NCI-H146 (cell line): ENCODE measurements around the gene LPIN1.

Experiments used
- DNase-seq: peaks from one replicate; lab custom pipeline; 2025; lab: John Stamatoyannopoulos, UW

Gene LPIN1

GRCh38 chr2:11764359-11764758 is 17.9 kb downstream of the LPIN1 start:
- peak; percentile 54 for DNase-seq

GRCh38 chr2:11764920-11765319 is 18.5 kb downstream of the LPIN1 start:
- no peak for DNase-seq

DNA sequence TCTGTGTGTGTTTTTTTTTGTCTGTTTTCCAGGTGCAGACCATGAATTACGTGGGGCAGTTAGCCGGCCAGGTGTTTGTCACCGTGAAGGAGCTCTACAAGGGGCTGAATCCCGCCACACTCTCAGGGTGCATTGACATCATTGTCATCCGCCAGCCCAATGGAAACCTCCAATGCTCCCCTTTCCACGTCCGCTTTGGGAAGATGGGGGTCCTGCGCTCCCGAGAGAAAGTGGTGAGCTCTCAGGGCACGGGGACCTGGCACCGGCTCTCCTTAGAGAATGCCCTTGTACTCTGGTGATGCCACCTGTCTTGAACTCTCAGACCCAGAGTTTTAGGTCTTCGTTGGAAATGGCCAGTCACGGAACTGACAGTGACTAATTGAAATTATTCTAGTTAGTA is 19.1 kb downstream of the LPIN1 start:
- DNase-seq, result no peak

DNA sequence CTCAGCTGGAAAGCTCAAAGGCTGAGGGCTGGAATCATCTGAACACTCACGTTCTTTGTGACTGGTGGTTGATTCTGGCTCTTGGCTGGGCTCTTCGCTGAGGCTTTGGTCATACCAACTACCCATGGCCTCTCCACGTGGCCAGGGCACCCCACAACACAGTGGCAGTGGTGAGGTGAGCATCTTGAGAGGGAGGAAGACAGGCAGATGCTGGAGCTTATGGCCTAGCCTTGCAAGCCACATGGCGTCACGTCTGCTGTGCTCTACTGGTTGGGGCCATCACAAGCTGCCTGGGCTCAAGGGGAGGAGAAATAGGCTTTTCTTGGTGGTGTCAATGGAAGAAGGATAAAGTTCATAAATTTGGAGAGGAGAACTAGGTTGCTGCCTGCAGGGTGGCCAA is 19.6 kb downstream of the LPIN1 start:
- DNase-seq, result no peak

- no peak for DNase-seq
These were observed 21.3 kb downstream of the LPIN1 start for GRCh38 chr2:11767779-11768178.

GRCh38 chr2:11768946-11769345 is 22.5 kb downstream of the LPIN1 start:
- DNase-seq, result no peak

DNA sequence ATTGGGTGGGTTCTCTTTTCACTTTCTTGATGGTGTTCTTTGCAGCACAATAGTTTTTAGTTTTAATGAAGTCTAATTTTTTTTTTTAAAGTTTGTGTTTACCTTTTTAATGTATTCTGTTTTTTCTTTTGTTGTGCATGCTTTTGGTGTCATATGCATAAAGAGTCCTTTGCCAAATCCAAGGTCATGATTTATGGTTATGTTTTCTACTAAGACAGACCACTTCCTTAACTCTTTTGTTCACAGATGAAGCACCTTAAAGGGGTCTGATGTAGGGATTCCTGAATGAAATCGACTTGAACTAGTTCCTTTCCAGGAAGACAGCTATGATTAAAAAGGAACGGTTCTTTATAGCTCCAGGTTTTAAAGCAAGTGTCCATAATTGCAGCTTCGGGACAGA is 23.1 kb downstream of the LPIN1 start:
- DNase-seq, result no peak

- no peak for DNase-seq
These were observed 24.2 kb downstream of the LPIN1 start for GRCh38 chr2:11770531-11771188.

DNA sequence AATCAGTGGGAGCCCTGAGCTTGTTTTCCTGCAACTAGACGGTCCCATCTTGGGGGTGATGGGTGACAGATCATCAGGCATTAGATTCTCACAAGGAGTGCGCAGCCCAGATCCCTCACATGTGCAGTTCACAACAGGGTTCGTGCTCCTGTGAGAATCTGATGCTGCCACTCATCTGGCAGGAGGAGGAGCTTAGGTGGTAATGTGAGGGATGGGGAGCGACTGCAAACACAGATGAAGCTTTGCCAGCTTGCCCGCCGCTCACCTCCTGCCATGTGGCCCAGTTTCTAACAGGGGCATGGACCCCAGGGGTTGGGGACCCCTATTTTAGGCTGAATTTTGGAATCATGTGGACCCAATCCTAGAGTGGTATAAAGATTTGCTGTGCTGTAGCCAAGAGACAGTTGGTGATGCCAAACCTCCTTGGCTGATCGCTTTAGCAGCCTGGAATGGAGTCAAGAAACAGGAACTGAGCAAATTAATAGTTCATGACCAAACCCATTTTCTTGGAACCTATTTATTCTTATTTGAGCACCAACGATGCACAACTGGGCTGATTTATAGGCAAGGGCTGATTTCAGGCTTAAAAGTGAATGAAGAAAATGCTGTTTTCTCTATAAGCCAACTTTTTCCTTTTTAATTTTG is 25.7 kb downstream of the LPIN1 start:
- no peak for DNase-seq

DNA sequence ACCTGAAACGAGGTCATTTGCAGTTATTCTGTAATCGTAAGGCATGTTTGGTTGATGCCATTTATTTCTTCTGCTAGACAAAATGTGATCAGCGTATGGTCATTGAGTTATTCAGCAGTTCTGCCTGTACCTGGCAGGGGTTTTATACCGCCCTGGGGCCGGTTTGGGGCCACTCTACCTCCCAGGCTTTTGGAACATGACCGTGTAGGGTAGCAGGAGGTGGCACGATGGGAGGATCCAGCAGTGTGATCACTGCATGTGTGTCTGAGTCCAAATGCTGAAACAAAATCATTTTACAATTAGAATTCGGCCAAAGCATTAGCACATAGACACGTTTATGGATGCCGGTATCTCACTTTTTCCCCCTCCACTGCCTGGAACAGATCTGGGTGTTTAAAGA is 26.7 kb downstream of the LPIN1 start:
- DNase-seq, result no peak

GRCh38 chr2:11773747-11774525 is 27.5 kb downstream of the LPIN1 start:
- DNase-seq, result no peak

GRCh38 chr2:11774600-11774999 is 28.2 kb downstream of the LPIN1 start:
- no peak for DNase-seq

- DNase-seq, result no peak
These were observed 29.0 kb downstream of the LPIN1 start for GRCh38 chr2:11775384-11775783.

GRCh38 chr2:11777066-11777782 is 30.8 kb downstream of the LPIN1 start:
- no peak for DNase-seq

DNA sequence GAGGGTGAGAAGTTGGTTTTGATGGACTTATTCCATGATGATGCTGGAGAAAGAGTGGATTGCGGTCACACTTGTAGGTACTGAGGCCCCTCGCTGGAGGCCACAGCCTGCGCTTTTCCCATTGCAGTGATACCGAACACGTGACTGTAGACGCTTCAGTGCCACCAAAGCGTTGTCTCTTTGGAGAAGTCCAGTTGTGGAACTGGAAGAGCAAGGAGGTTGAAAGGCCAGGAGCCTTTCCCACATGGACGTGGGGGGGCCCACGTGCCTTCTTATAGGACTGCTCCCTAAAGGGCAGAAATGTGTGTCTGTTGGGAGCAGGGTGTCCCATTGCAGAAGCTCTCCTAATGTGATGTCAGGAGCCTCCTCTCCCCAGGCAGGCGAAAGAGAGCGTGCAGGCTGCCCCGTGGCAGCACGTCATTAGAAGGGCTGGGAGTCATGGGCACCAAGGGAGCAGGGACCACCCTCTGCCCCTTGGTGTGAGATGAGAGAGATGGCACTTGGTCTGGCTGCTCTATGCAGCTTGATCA is 31.5 kb downstream of the LPIN1 start:
- no peak for DNase-seq

DNA sequence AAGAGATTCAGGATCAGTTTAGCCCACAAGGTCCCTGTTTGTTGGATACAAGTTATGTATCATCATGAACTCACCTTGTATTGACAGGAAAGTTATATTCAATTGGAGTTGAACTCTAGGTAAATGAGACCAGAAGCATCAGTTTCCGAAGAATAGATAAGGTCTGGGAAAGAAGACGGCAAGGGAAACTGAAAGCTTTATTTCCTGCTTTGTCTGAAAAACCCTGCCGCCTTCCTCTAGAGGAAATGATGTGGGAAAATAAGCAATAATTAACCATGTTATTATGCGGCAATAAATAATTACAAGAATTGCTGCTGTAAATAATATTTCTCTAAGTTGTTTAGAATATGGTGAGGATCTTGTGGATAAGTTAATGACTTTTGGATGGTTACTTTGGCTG is 32.0 kb downstream of the LPIN1 start:
- DNase-seq, result no peak

GRCh38 chr2:11778923-11779757 is 32.7 kb downstream of the LPIN1 start:
- peak; percentile 58 for DNase-seq

GRCh38 chr2:11781602-11782001 is 35.2 kb downstream of the LPIN1 start:
- no peak for DNase-seq

- DNase-seq, result no peak
These were observed 37.8 kb downstream of the LPIN1 start for GRCh38 chr2:11784280-11784679.

GRCh38 chr2:11784747-11785610 is 38.5 kb downstream of the LPIN1 start:
- no peak for DNase-seq

GRCh38 chr2:11785611-11785940 is 39.1 kb downstream of the LPIN1 start:
- DNase-seq, result no peak
